OCI-LY3 (cell line): ENCODE results near the gene ANK2.

Experiments
- EZH2phosphoT487 ChIP-seq: fragments of 200-600 bp; shearing (Covaris generic); IDR thresholded peaks from 2 replicates; pipeline ENCODE4 v1.6.1; 2018; ENCODE audit warnings: antibody characterized with exemption, mixed run types, low read depth
- TF ChIP-seq, protein P1 (sequence below): fragments of 200-600, 300-600 bp; sonication (generic); IDR thresholded peaks from 2 replicates; pipeline ENCODE4 v1.5.1; 2014; ENCODE audit warnings: antibody characterized with exemption, low read length, low read depth

DNA sequence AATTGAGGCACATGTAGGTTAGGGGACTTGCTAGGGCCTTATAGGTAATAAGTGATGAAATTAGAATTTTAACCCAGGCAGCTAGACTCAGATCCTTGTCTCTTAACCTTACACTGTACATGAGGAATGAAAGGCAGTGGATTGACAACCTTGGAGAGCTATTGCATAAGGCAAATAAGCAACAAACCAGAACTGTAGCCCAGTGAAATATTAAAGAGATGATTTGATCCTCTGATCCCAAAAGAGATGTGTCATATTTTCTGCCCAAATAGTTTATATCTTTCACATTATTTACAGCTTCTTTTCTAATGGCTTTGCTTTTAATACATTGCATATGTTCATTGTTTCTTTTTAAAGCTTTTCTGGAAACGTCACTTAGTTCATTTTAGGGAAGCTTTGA, 252.6 kb downstream of the ANK2 start:
- TF ChIP-seq, protein P1, sequence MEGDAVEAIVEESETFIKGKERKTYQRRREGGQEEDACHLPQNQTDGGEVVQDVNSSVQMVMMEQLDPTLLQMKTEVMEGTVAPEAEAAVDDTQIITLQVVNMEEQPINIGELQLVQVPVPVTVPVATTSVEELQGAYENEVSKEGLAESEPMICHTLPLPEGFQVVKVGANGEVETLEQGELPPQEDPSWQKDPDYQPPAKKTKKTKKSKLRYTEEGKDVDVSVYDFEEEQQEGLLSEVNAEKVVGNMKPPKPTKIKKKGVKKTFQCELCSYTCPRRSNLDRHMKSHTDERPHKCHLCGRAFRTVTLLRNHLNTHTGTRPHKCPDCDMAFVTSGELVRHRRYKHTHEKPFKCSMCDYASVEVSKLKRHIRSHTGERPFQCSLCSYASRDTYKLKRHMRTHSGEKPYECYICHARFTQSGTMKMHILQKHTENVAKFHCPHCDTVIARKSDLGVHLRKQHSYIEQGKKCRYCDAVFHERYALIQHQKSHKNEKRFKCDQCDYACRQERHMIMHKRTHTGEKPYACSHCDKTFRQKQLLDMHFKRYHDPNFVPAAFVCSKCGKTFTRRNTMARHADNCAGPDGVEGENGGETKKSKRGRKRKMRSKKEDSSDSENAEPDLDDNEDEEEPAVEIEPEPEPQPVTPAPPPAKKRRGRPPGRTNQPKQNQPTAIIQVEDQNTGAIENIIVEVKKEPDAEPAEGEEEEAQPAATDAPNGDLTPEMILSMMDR, result no peak
- no peak for TF ChIP-seq EZH2phosphoT487
